CD4-positive, CD25-positive, alpha-beta regulatory T cell (primary cell): Measurements from ENCODE around the gene MORN4. TPM values are rescaled to one million over a fixed set of nuclear protein-coding genes. Genes with fewer than 3 reads are reported as not detected.
A peak's percentile ranks its signal among the peaks of the same experiment; 100 is the strongest.

Source experiments
- ATAC-seq, 2 donors: fragments of 150-1000 bp; cut with Tn5 transposase; one replicate each; pipeline ENCODE4 v1.10.0; 2021; ENCODE audit warnings: low read depth in 2 of 2, moderate number of reproducible peaks in 2 of 2, moderate library complexity in 1 of 2
- DNase-seq, 3 donors: peaks; one replicate each; pipeline versions ENCODE4 v3.0.0 to v3.0.0-alpha.2; 2012 to 2022; ENCODE audit warnings: mixed read lengths in 1 of 3
- H3K27ac ChIP-seq: one replicate; pipeline ENCODE4 v1.7.0; 2013; ENCODE audit warnings: mild to moderate bottlenecking, low read length; ENCODE audit not compliant: insufficient read depth, poor library complexity, severe bottlenecking
- H3K27me3 ChIP-seq: one replicate; pipeline ENCODE4 v1.7.0; 2013; ENCODE audit warnings: low read length; ENCODE audit not compliant: control insufficient read depth, insufficient read depth
- H3K36me3 ChIP-seq: one replicate; pipeline ENCODE4 v1.7.0; 2013; ENCODE audit warnings: mild to moderate bottlenecking, low read length, moderate library complexity; ENCODE audit not compliant: control insufficient read depth, insufficient read depth
- H3K4me1 ChIP-seq: 2 replicates; pipeline ENCODE4 v1.7.0; 2013; ENCODE audit warnings: mild to moderate bottlenecking, low read length; ENCODE audit not compliant: insufficient read depth, control insufficient read depth, poor library complexity, severe bottlenecking
- H3K4me3 ChIP-seq: one replicate; pipeline ENCODE4 v1.7.0; 2013; ENCODE audit warnings: low read depth, mild to moderate bottlenecking, low read length, moderate library complexity
- H3K9me3 ChIP-seq, 2 experiments: 1 replicate in 1 of 2; 2 replicates in 1 of 2; pipeline ENCODE4 v1.7.0; 2013; ENCODE audit warnings: low read length in 2 of 2, mild to moderate bottlenecking in 1 of 2, moderate library complexity in 1 of 2; ENCODE audit not compliant: control insufficient read depth in 2 of 2
- H3K27ac Mint-ChIP-seq, 3 donors: one replicate each; pipeline ENCODE4 v1.8.0; 2020 to 2022; ENCODE audit warnings: mild to moderate bottlenecking in 3 of 3, mixed read lengths in 3 of 3, moderate library complexity in 2 of 3
- H3K27me3 Mint-ChIP-seq: one replicate; pipeline ENCODE4 v1.8.0; 2022; ENCODE audit warnings: mild to moderate bottlenecking, mixed read lengths
- H3K36me3 Mint-ChIP-seq: one replicate; pipeline ENCODE4 v1.8.0; 2020; ENCODE audit warnings: mixed read lengths
- H3K4me1 Mint-ChIP-seq, 4 donors: one replicate each; pipeline ENCODE4 v1.8.0; 2020 to 2022; ENCODE audit warnings: mixed read lengths in 4 of 4, mild to moderate bottlenecking in 1 of 4
- H3K4me3 Mint-ChIP-seq, 4 donors: one replicate each; pipeline ENCODE4 v1.8.0; 2020 to 2022; ENCODE audit warnings: mild to moderate bottlenecking in 4 of 4, mixed read lengths in 4 of 4, moderate library complexity in 3 of 4
- H3K9me3 Mint-ChIP-seq, 7 donors: one replicate each; pipeline ENCODE4 v1.8.0; 2020 to 2022; ENCODE audit warnings: mixed read lengths in 7 of 7, mild to moderate bottlenecking in 3 of 7, moderate library complexity in 2 of 7
- polyA plus RNA-seq, 4 donors: library from polyadenylated mRNA; unstranded; fragments of 300-500 nt; fragmentation: Illumina TruSeq; gene quantifications; one replicate each; pipeline ENCODE4 v1.2.3, GENCODE V29; 2021
- total RNA-seq: library from RNA; stranded (reverse); gene quantifications from one replicate; pipeline ENCODE4 v1.2.3, GENCODE V29; 2022

The MORN4 gene
- total and polyA plus RNA-seq, 5 donors from 2014 or later = 0.44 to 3.1 (median 1.5) TPM

DNA sequence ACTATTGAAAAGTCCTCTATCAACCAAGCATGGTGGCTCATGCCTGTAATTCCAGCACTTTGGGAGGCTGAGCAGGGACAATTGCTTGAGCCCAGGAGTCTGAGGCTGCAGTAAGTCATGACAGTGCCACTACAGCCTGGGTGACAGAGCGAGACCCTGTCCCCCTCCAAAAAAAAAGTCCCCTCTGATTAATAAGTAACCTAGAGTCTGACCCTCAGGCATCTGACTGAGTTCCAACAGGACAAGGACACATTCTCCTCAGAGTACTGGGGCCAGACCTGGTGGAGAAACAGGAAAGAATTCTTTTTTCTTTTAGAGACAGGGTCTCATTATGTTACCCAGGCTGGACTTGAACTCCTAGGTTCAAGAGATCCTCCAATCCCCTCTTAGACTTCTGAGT, 10.0 kb downstream of the MORN4 start:
- Mint-ChIP-seq H3K9me3 (no peaks in the 10 kb centered on the region), H3K4me1 (no peaks in the 10 kb centered on the region), H3K27me3 (no peaks in the 10 kb centered on the region), H3K4me3 (no peak overlapping the region), H3K27ac (no peak overlapping the region), H3K36me3 (no peaks in the 10 kb centered on the region)
- no peaks in the 10 kb centered on the region for H3K27me3 ChIP-seq
- H3K4me3 ChIP-seq = no peak overlapping the region
- no peaks in the 10 kb centered on the region for H3K36me3 ChIP-seq
- DNase-seq = no peak
- no peaks in the 10 kb centered on the region for H3K4me1 ChIP-seq
- H3K9me3 ChIP-seq = no peaks in the 10 kb centered on the region
- H3K27ac ChIP-seq = no peak overlapping the region
- no peak for ATAC-seq

DNA sequence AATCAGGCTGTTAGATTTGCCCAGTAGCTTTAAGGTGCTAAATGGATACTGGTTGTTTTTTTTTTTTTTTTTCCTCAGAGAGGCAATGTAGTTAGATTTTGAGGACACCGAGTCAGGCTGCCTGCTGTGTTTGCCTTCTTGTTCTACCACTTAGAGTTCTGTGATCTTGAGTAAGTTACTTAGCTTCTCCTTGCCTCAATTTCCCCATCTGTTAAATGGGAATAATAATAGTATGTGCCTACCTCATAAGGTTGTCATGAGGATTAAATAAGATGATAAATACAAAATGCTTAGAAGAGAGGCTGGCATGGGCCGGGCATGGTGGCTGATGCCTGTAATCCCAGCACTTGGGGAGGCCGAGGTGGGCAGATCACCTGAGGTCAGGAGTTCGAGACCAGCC, 14.6 kb downstream of the MORN4 start:
- Mint-ChIP-seq H3K27ac (no peak overlapping the region), H3K4me1 (no peaks in the 10 kb centered on the region), H3K9me3 (no peaks in the 10 kb centered on the region), H3K27me3 (no peaks in the 10 kb centered on the region), H3K4me3 (no peak overlapping the region), H3K36me3 (peaks cover 5% of the 10 kb centered on the region)
- no peaks in the 10 kb centered on the region for H3K9me3 ChIP-seq
- no peak overlapping the region for H3K27ac ChIP-seq
- H3K27me3 ChIP-seq = no peaks in the 10 kb centered on the region
- no peaks in the 10 kb centered on the region for H3K36me3 ChIP-seq
- no peaks in the 10 kb centered on the region for H3K4me1 ChIP-seq
- no peak for DNase-seq
- no peak for ATAC-seq
- H3K4me3 ChIP-seq = no peak overlapping the region

DNA sequence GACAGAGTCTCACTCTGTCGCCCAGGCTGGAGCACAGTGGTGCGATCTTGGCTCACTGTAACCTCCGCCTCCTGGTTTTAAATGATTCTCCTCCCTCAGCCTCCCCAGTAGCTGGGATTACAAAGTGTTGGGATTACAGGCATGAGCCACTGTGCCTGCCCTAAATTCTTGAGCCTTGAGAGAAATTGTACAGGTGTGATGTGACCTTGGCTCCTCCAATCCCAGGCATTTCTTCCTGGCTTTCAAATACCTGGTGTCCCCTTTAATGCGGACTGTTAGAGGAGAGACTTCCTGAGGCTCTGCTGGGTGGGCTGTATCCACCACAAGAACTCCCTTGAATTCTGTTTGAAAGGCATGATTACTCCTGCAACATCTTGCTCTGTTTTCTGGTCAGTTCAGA, 15.0 kb downstream of the MORN4 start:
- no peaks in the 10 kb centered on the region for H3K36me3 ChIP-seq
- no peaks in the 10 kb centered on the region for H3K4me1 Mint-ChIP-seq
- no peaks in the 10 kb centered on the region for H3K9me3 Mint-ChIP-seq
- H3K9me3 ChIP-seq = no peaks in the 10 kb centered on the region
- no peak overlapping the region for H3K27ac Mint-ChIP-seq
- DNase-seq = no peak
- no peaks in the 10 kb centered on the region for H3K27me3 Mint-ChIP-seq
- H3K4me3 Mint-ChIP-seq = no peak overlapping the region
- no peak overlapping the region for H3K27ac ChIP-seq
- no peak overlapping the region for H3K4me3 ChIP-seq
- no peaks in the 10 kb centered on the region for H3K4me1 ChIP-seq
- ATAC-seq = no peak
- peaks cover 5% of the 10 kb centered on the region for H3K36me3 Mint-ChIP-seq
- H3K27me3 ChIP-seq = no peaks in the 10 kb centered on the region

DNA sequence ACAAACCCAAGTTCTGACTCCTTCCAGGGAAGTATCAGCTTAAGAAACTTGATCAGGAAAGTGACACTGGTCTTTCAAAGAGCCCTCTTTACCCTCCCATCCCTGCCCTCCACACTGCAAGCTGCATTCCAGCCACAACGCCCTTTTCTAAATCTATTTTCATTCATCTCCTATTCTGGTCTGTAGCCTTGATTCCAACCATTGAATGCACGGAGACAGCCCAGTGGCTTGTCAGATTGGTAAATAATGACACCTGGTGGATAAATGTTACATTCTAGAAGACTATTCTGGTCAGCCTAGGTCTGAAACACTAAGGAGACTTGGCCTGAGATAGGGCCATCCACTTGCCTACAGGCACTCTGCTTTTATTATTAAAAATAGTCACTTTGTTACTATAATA, 20.9 kb downstream of the MORN4 start:
- Mint-ChIP-seq H3K4me3 (no peak overlapping the region), H3K9me3 (no peaks in the 10 kb centered on the region), H3K27ac (no peak overlapping the region), H3K27me3 (peaks cover 6% of the 10 kb centered on the region), H3K36me3 (peaks cover 5% of the 10 kb centered on the region), H3K4me1 (no peaks in the 10 kb centered on the region)
- Histone ChIP-seq H3K36me3 (no peaks in the 10 kb centered on the region), H3K4me3 (no peak overlapping the region), H3K4me1 (no peaks in the 10 kb centered on the region), H3K9me3 (no peaks in the 10 kb centered on the region), H3K27ac (no peak overlapping the region), H3K27me3 (no peaks in the 10 kb centered on the region)
- no peak for ATAC-seq
- DNase-seq = peak in 1 of 3 donors; percentile 9

DNA sequence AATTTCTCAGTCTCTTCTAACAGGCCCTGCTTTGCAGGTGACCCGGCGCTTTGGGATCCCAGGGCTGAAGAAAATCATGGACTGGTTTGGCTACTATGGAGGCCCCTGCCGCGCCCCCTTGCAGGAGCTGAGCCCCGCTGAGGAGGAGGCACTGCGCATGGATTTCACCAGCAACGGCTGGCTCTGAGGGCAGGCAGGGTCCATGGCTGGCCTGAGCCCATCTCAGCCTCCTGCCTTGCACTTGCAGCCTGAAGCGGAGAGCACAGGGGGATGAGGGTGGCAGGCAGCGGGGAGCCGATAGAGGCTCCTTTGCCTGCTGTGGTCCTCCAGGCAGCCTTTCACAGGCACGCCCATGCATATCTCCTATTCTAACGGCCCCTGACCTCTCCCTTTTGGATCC, 21.8 kb downstream of the MORN4 start:
- H3K9me3 Mint-ChIP-seq = no peaks in the 10 kb centered on the region
- H3K9me3 ChIP-seq = no peaks in the 10 kb centered on the region
- no peaks in the 10 kb centered on the region for H3K4me1 Mint-ChIP-seq
- peaks cover 5% of the 10 kb centered on the region for H3K36me3 Mint-ChIP-seq
- H3K27me3 ChIP-seq = no peaks in the 10 kb centered on the region
- no peak overlapping the region for H3K27ac ChIP-seq
- ATAC-seq = no peak
- DNase-seq = no peak
- H3K27ac Mint-ChIP-seq = no peak overlapping the region
- no peak overlapping the region for H3K4me3 ChIP-seq
- peaks cover 6% of the 10 kb centered on the region for H3K27me3 Mint-ChIP-seq
- H3K4me3 Mint-ChIP-seq = no peak overlapping the region
- no peaks in the 10 kb centered on the region for H3K4me1 ChIP-seq
- H3K36me3 ChIP-seq = no peaks in the 10 kb centered on the region

DNA sequence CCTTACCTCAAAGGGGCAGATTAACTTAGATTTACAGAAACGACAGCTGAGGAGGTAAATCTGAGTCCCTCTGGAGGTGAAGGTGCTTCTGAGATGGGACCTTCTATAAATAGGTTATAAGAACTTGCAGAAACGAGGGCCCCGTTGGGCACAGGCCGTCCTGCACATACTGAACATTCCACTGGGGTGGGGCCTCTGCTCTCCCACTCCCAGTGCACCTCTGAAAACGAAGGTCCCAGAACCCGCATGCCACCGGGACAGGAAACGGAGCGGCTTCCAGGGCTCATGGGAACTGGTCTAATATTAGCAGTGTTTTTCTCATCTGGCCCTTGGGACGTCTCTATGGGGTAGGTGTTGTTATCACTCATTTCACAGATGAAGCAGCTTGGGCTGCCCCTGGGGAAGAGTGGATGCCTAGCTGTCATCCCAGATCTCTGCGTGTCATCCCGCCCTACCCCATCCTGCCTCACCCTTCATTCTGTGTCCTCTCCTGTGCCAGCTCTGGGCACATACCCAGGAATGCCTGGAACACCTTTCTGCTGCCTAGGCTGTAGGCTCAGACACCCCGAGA, 24.2 kb downstream of the MORN4 start:
- no peak overlapping the region for H3K4me3 Mint-ChIP-seq

DNA sequence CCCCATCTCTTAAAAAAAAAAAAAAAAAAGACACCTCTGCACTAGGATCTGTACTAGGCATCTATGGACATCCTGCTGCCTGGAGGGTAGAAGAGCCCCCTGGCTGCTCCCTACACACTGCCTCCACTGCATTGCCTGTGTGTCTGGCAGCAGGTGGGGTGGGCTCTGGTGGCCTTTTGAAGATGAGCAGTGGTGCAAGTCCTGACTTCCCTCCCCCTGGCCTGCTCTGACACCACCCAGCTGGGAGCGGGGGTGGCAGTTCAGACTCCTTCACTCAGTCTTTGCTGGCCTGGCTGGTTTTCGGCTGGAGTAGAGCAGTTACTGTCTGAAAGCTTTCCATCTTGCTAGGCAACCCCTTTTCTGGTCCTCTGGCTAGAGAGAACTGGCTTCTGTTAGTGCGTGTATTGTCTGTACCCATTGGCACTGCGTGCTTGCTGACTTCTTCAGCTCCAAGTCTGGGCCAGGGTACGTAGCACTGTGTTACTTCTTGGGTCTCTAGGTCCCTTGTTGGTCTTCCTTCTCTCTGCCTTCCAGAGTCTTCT, 26.1 kb downstream of the MORN4 start:
- Histone ChIP-seq H3K4me1 (no peaks in the 10 kb centered on the region), H3K36me3 (no peaks in the 10 kb centered on the region), H3K27me3 (no peaks in the 10 kb centered on the region), H3K4me3 (no peak overlapping the region), H3K27ac (no peak overlapping the region), H3K9me3 (no peaks in the 10 kb centered on the region)
- H3K27me3 Mint-ChIP-seq = peaks cover 10% of the 10 kb centered on the region
- H3K4me1 Mint-ChIP-seq = no peaks in the 10 kb centered on the region
- no peak overlapping the region for H3K4me3 Mint-ChIP-seq
- peak overlapping the region in 1 of 3 donors; percentile 14 for H3K27ac Mint-ChIP-seq
- H3K36me3 Mint-ChIP-seq = no peaks in the 10 kb centered on the region
- DNase-seq (no peak), ATAC-seq (no peak)
- no peaks in the 10 kb centered on the region for H3K9me3 Mint-ChIP-seq

More for the DNA sequence above, 24.2 kb downstream of the MORN4 start:
- H3K27me3 ChIP-seq = no peaks in the 10 kb centered on the region
- no peaks in the 10 kb centered on the region for H3K36me3 ChIP-seq
- Mint-ChIP-seq H3K27ac (no peak overlapping the region), H3K9me3 (no peaks in the 10 kb centered on the region), H3K27me3 (peaks cover 10% of the 10 kb centered on the region), H3K36me3 (no peaks in the 10 kb centered on the region), H3K4me1 (no peaks in the 10 kb centered on the region)
- no peak overlapping the region for H3K27ac ChIP-seq
- no peaks in the 10 kb centered on the region for H3K4me1 ChIP-seq
- H3K9me3 ChIP-seq = no peaks in the 10 kb centered on the region
- H3K4me3 ChIP-seq = no peak overlapping the region
- DNase-seq (no peak), ATAC-seq (no peak)
